ENCODE measurements around the gene KCNJ9. TPM values are rescaled to one million over a fixed set of nuclear protein-coding genes. Genes with fewer than 3 reads are reported as not detected.

KCNJ9 gene
- total and polyA plus RNA-seq, 3 donors from 2014 or later = 0.37 to 0.68 (median 0.55) TPM

DNA sequence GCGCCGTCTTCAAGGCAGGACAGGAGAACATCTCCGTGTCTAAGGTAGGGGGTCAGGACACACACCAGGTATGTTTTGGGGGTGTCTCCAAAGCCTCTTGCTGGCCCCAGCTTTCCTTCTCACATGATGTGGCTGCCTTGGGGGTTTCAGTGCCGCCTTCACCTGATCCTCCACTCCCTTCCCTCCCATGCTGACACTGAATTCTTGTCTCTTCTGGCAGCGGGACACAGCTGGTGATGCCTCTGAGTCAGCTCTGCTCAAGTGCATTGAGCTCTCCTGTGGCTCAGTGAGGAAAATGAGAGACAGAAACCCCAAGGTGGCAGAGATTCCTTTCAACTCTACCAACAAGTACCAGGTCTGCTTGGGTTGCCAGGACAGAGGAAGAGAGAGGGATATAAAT lies 47.7 kb downstream of the KCNJ9 start:
- WGBS, 2 donors = 76 to 93% methylated on average over 5 of the region's 5 CpGs
- Histone ChIP-seq H3K36me3 (ENCODE audit: low read depth, missing control alignments) (no peaks in the 10 kb centered on the region), H3K4me3 (no peak overlapping the region), H3K9me3 (no peaks in the 10 kb centered on the region), H3K27me3 (no peaks in the 10 kb centered on the region), H3K27ac (no peak overlapping the region), H3K4me1 (peaks cover 25% of the 10 kb centered on the region)
- intact Hi-C loops (cut with DNase I; ENCODE audit: low total_unique reads) = no loop called here
- no peak for TF ChIP-seq POLR2A (IDR thresholded peaks at IDR 0.05)
- TF ChIP-seq, protein P1, sequence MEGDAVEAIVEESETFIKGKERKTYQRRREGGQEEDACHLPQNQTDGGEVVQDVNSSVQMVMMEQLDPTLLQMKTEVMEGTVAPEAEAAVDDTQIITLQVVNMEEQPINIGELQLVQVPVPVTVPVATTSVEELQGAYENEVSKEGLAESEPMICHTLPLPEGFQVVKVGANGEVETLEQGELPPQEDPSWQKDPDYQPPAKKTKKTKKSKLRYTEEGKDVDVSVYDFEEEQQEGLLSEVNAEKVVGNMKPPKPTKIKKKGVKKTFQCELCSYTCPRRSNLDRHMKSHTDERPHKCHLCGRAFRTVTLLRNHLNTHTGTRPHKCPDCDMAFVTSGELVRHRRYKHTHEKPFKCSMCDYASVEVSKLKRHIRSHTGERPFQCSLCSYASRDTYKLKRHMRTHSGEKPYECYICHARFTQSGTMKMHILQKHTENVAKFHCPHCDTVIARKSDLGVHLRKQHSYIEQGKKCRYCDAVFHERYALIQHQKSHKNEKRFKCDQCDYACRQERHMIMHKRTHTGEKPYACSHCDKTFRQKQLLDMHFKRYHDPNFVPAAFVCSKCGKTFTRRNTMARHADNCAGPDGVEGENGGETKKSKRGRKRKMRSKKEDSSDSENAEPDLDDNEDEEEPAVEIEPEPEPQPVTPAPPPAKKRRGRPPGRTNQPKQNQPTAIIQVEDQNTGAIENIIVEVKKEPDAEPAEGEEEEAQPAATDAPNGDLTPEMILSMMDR (IDR thresholded peaks at IDR 0.05) = no peak
- no peak for DNase-seq

GRCh38 chr1:160129558-160129957 lies 48.2 kb downstream of the KCNJ9 start:
- H3K4me3 ChIP-seq = no peak overlapping the region
- intact Hi-C loops (cut with DNase I; ENCODE audit: low total_unique reads) = no loop called here
- peak overlapping the region in 1 of 2 donors; percentile 86 for H3K27ac ChIP-seq
- H3K4me1 ChIP-seq = peaks cover 25% of the 10 kb centered on the region
- H3K9me3 ChIP-seq = no peaks in the 10 kb centered on the region
- H3K36me3 ChIP-seq (ENCODE audit: low read depth, missing control alignments) = no peaks in the 10 kb centered on the region
- no peak for DNase-seq
- TF ChIP-seq, protein P1 (IDR thresholded peaks at IDR 0.05) = no peak
- no peak for TF ChIP-seq POLR2A (IDR thresholded peaks at IDR 0.05)
- H3K27me3 ChIP-seq = no peaks in the 10 kb centered on the region
- WGBS, 2 donors = 88 to 89% methylated on average over 3 of the region's 3 CpGs

GRCh38 chr1:160129966-160130365 lies 48.6 kb downstream of the KCNJ9 start:
- 95 to 96% methylated on average over 11 of the region's 11 CpGs for WGBS, 2 donors

GRCh38 chr1:160130486-160130885 lies 49.1 kb downstream of the KCNJ9 start:
- intact Hi-C loops (cut with DNase I; ENCODE audit: low total_unique reads) = no loop called here
- no peak for TF ChIP-seq POLR2A (IDR thresholded peaks at IDR 0.05)
- TF ChIP-seq, protein P1 (IDR thresholded peaks at IDR 0.05) = no peak
- no peak for DNase-seq
- Histone ChIP-seq H3K27me3 (no peaks in the 10 kb centered on the region), H3K9me3 (no peaks in the 10 kb centered on the region), H3K4me3 (no peak overlapping the region), H3K27ac (peak overlapping the region; percentile 74 to 86), H3K4me1 (peaks cover 25% of the 10 kb centered on the region), H3K36me3 (ENCODE audit: low read depth, missing control alignments) (no peaks in the 10 kb centered on the region)
- WGBS, 2 donors = 74 to 89% methylated on average over 1 to 5 of the region's 5 CpGs

More at GRCh38 chr1:160129966-160130365, 48.6 kb downstream of the KCNJ9 start:
- Histone ChIP-seq H3K36me3 (ENCODE audit: low read depth, missing control alignments) (no peaks in the 10 kb centered on the region), H3K27me3 (no peaks in the 10 kb centered on the region), H3K27ac (peak overlapping the region; percentile 74 to 86), H3K4me1 (peaks cover 25% of the 10 kb centered on the region), H3K4me3 (no peak overlapping the region), H3K9me3 (no peaks in the 10 kb centered on the region)
- DNase-seq = no peak
- no peak for TF ChIP-seq POLR2A (IDR thresholded peaks at IDR 0.05)
- TF ChIP-seq, protein P1 (IDR thresholded peaks at IDR 0.05) = no peak
- intact Hi-C loops (cut with DNase I; ENCODE audit: low total_unique reads) = no loop called here

DNA sequence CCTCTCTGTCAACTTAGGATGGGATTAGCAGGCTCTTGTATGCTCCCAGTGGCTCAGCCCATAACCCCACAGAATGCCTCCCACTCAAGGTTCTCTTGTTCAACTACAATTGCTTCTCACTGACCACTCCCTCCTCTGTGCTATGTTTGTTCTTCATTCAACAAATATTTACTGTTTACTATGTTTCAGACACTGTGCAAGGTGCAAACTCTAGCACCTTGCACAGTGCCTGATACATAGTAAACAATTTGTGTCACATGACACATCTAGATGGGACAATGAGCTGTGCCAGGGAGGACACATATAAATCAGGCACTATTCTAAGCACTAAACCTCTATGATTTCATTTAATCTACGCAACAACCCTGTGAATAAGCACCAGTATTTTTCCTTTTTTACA lies 49.6 kb downstream of the KCNJ9 start:
- no peak for TF ChIP-seq POLR2A (IDR thresholded peaks at IDR 0.05)
- TF ChIP-seq, protein P1 (IDR thresholded peaks at IDR 0.05) = no peak

More for the DNA sequence above, 49.6 kb downstream of the KCNJ9 start:
- Histone ChIP-seq H3K9me3 (no peaks in the 10 kb centered on the region), H3K4me3 (no peak overlapping the region), H3K27ac (peak overlapping the region; percentile 74 to 86), H3K27me3 (no peaks in the 10 kb centered on the region), H3K36me3 (ENCODE audit: low read depth, missing control alignments) (no peaks in the 10 kb centered on the region), H3K4me1 (peaks cover 25% of the 10 kb centered on the region)
- 87 to 100% methylated on average over 1 of the region's 1 CpG for WGBS, 2 donors
- intact Hi-C loops (cut with DNase I; ENCODE audit: low total_unique reads) = no loop called here
- no peak for DNase-seq
